ENCODE results near the gene ANAPC16.

GRCh38 chr10:72251635-72252034 is 35.8 kb downstream of the ANAPC16 start:
- TF ChIP-seq CTCF (IDR thresholded peaks at IDR 0.05; ENCODE audit: insufficient read depth, low read length, poor library complexity, severe bottlenecking) = no peak
- no peak for TF ChIP-seq EZH2phosphoT487 (conservative IDR thresholded peaks at IDR 0.05; ENCODE audit: low read length)

Measured in SU-DHL-6 (cell line).